GM13977 (cell line): Measurements from ENCODE around the gene FXR2.
"Not testable (repeated sequence)": the region's sequence is repeated elsewhere in the genome, so short reads cannot be mapped to it uniquely, and the experiment has no call there.

ENCODE experiments used
- DNase-seq: peaks from one replicate; pipeline ENCODE4 v3.0.0; 2012; ENCODE audit warnings: low spot score
- in situ Hi-C: fragments of 300-500 bp; cut with MboI; formaldehyde crosslinking; loops from one replicate; pipeline ENCODE4 v1.12.0; 2022; ENCODE audit warnings: low sequenced_read_pairs, low pct_unique_long_range_greater_than_20kb, mixed read lengths, inconsistent platforms; ENCODE audit not compliant: unreplicated experiment
- TF ChIP-seq, protein P1 (sequence below): IDR thresholded peaks from 2 replicates; pipeline ENCODE4 v1.5.1; 2012; ENCODE audit warnings: mild to moderate bottlenecking, control low read depth; ENCODE audit not compliant: insufficient read depth; ENCODE audit errors: extremely low read depth, missing control alignments

Gene FXR2

DNA sequence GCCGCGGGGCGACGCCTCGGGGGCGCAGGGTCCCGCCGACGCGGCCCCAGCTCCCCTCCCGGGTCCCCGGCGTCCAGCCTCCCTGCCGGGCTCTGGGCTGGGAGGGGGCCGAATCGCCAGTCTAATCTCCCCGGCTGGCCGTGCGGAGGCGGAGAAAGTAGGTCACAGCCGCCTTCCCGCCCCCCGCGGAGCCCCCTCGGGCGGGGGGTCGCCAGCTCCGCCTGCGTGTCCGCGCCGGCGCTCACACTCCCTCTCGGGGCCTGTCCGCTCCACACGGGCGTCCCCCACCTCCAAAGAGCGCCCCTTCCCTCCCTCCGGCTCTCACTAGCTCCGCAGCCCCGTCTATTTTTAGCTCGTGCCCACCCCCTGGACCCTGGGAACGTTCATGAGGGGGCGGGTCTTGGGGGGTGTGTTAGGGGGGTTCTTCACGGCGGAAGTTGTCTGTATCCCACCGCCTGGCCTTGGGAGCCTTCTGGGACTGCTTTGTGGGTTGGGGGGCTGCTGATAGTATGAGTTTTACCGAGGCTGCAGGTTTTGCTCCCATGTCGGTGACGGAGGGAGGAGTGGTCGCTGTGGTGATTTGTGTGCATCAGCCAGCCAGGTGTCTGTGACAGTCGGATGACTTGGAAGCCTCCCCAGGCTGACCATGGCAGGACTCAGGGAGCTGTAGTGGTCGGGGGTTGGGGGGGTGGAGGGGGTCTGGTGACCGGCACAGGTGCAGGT, 37.1 kb upstream of the FXR2 start:
- TF ChIP-seq, protein P1, sequence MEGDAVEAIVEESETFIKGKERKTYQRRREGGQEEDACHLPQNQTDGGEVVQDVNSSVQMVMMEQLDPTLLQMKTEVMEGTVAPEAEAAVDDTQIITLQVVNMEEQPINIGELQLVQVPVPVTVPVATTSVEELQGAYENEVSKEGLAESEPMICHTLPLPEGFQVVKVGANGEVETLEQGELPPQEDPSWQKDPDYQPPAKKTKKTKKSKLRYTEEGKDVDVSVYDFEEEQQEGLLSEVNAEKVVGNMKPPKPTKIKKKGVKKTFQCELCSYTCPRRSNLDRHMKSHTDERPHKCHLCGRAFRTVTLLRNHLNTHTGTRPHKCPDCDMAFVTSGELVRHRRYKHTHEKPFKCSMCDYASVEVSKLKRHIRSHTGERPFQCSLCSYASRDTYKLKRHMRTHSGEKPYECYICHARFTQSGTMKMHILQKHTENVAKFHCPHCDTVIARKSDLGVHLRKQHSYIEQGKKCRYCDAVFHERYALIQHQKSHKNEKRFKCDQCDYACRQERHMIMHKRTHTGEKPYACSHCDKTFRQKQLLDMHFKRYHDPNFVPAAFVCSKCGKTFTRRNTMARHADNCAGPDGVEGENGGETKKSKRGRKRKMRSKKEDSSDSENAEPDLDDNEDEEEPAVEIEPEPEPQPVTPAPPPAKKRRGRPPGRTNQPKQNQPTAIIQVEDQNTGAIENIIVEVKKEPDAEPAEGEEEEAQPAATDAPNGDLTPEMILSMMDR: no peak
- in situ Hi-C loops: no loop called here
- DNase-seq: no peak

DNA sequence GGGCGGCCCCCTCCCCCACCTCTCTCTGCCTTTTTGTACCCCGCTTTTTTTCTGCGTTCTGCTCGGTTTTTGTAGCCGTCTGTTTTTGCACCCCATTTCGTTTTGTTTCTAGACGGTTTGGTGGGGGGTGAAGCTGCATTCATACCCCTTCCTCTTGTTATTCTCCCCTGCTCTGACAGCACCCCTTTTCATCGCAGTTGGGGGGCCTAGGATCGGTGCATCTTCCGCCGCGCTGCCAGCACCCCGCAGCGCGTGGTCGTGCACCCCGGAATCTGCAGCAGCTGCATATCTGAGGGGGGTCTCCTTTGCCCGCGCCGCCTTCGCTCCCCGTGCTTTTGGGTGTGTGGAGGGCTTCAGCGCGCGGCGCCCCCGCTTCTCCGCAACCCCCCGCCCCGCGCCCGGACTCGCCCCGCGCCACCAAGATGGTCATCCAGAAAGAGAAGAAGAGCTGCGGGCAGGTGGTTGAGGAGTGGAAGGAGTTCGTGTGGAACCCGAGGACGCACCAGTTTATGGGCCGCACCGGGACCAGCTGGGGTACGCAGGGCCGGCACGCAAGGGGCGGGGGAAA, 36.5 kb upstream of the FXR2 start:
- TF ChIP-seq, protein P1: no peak
- in situ Hi-C loops: no loop called here
- no peak for DNase-seq

DNA sequence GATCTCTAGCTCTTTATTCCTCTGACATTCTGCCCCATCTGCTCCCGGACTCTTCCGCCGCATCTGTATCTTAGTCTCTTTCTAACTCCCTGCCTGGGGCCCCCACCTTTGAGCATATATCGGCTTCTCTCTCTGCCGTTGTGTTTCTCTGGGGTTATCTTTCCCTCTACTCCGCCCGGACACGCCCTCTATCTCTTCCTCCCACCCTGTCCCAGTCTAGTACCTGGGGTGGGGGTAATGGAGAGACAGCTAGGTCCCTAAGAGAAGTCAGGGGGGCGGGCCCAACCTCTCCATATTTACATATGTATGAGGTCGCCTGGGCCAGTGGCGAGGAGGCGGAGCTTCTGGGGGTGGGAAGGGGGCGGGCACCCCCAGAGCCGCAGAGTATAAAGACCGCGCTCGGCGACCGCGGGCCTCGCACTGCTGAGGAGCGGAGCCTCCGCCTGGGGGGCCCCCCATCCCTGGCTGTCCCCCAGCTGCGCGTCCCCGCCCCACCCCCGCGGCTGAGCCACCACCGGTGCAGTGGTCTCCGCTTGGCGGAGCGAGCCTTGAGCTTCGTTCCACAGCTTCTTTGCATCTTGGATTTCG, 35.9 kb upstream of the FXR2 start, which contains the start of gene ATP1B2:
TSS of gene ATP1B2 (plus strand) at position 418 of the 588 bp plus-strand sequence. CDS start 593 bp downstream, outside the sequence.
- TF ChIP-seq, protein P1: no peak
- peak; percentile 89 for DNase-seq
- in situ Hi-C loops: no loop called here

DNA sequence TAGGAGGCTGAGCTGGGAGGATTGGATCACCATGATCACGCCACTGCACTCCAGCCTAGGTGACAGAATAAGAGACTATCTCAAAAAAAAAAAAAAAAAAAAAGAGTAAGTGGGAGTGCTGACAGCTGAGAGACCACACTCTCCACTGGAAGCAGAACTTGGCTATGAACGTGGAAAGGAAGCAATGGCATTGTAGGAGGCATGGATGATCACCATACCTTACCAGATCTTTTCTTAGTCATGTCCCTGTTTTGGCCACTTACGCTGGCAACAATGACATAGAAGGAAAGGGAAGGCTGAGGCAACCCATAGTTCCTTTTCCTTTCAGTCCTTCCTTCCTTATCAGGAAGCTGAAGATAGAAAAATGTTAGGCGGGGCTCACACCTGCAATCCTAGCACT, 32.3 kb upstream of the FXR2 start:
- in situ Hi-C loops: no loop called here
- TF ChIP-seq, protein P1: no peak
- DNase-seq: no peak

DNA sequence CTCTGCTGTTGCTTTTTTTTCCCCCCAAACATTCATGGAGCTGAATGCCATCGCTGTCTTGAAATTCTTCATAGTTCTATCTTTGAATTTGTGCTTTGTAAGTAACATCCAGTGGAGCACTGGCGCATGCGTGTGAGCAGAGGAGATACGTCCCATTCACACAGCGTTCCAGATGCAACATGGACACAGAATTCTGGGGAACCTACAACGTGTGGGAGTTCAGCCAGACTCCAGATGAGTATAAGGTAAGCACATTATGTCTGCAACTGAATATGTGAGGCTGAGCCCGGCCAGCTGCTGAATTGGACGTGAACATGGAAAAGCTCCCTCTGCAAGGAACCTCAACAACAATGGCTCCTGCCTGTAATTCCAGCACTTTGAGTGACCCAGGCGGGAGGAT, 31.8 kb upstream of the FXR2 start:
- in situ Hi-C loops: no loop called here
- TF ChIP-seq, protein P1: no peak
- no peak for DNase-seq

DNA sequence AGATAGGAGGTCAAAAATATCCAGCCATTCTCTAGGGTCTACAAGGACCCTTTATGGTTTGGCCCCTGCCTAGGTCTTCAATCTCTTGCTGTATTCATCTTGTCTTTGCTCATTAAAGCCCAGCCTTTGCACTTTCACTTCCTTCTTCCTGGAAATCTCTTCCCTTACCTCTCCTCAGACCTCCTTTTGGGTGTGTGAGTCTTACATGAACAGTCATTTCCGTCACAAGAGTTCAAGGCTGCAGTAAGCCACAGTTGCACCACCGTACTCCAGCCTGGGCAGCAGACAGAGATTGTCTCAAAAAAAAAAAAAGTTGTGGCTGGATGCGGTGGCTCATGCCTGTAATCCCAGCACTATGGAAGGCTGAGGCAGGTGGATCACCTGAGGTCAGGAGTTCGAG, 30.1 kb upstream of the FXR2 start:
- TF ChIP-seq, protein P1: no peak
- in situ Hi-C loops: no loop called here
- no peak for DNase-seq

DNA sequence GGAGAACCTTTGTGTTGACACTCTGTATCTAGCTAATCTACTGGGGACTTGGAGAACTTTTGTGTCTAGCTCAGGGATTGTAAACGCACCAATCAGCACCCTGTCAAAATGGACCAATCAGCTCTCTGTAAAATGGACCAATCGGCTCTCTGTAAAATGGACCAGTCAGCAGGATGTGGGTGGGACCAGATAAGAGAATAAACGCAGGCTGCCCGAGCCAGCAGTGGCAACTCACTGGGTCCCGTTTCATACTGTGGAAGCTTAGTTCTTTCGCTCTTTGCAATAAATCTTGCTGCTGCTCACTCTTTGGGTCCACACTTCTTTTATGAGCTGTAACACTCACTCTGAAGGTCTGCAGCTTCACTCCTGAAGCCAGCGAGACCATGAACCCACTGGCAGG, 26.9 kb upstream of the FXR2 start:
- in situ Hi-C loops, DNase-seq: not testable (repeated sequence)
